Measurements from ENCODE around the gene ULBP1. TPM values are rescaled to one million over a fixed set of nuclear protein-coding genes. Genes with fewer than 3 reads are reported as not detected.
"Not testable (repeated sequence)": the region's sequence is repeated elsewhere in the genome, so short reads cannot be mapped to it uniquely, and the experiment has no call there.

Gene ULBP1
- total and polyA plus RNA-seq, 5 donors: 0.20 to 0.22 (median 0.20) TPM; not detected in 1

- no peak for DNase-seq
- no peak overlapping the region for H3K27ac ChIP-seq (ENCODE audit: low read length)
- H3K27me3 ChIP-seq (ENCODE audit: control insufficient read depth, insufficient read depth): no peaks in the 10 kb centered on the region
- ATAC-seq: no peak
- H3K4me1 ChIP-seq (ENCODE audit: control insufficient read depth, insufficient read depth, low read length): no peaks in the 10 kb centered on the region
- 73% methylated on average over 7 of the region's 7 CpGs for WGBS
- intact Hi-C loops (cut with DNase I): no loop called here
- H3K4me3 ChIP-seq (ENCODE audit: low read length): no peak overlapping the region
- H3K9me3 ChIP-seq (ENCODE audit: control insufficient read depth, low read length): no peaks in the 10 kb centered on the region
These were observed 43.3 kb downstream of the ULBP1 start for GRCh38 chr6:150006961-150007464.

DNA sequence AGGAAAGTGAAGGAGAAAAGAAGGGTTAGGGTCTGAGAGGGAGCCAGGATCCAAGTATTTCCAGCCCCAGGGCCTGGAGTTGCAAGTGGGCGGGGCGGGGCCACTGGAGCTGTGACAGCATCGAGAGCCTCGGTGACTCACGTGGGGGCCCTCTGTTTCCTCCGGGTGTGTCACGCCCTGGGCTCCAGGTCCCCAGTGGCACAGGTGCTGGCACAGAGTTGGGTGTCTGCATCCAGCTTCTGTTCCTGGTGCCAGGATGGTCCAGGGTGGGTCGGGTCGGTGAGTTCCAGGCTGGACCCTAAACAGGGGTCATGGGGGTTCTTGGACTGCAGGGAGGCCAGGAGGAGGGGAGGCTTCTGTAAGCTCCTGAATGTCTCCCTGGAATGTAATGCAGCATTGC lies 44.8 kb downstream of the ULBP1 start:
- no peaks in the 10 kb centered on the region for H3K9me3 ChIP-seq (ENCODE audit: control insufficient read depth, low read length)
- no peaks in the 10 kb centered on the region for H3K27me3 ChIP-seq (ENCODE audit: control insufficient read depth, insufficient read depth)
- DNase-seq (no peak), ATAC-seq (no peak)
- H3K4me1 ChIP-seq (ENCODE audit: control insufficient read depth, insufficient read depth, low read length): no peaks in the 10 kb centered on the region
- intact Hi-C loops (cut with DNase I): no loop called here
- H3K27ac ChIP-seq (ENCODE audit: low read length): no peak overlapping the region
- 39% methylated on average over 9 of the region's 9 CpGs for WGBS
- no peak overlapping the region for H3K4me3 ChIP-seq (ENCODE audit: low read length)

- ATAC-seq; intact Hi-C loops (cut with DNase I); H3K27me3 ChIP-seq (ENCODE audit: control insufficient read depth, insufficient read depth); H3K4me1 ChIP-seq (ENCODE audit: control insufficient read depth, insufficient read depth, low read length); H3K4me3 ChIP-seq (ENCODE audit: low read length); H3K9me3 ChIP-seq (ENCODE audit: control insufficient read depth, low read length); H3K27ac ChIP-seq (ENCODE audit: low read length); DNase-seq: not testable (repeated sequence)
- WGBS: 38% methylated on average over 8 of the region's 8 CpGs
These were observed 49.4 kb downstream of the ULBP1 start for GRCh38 chr6:150012846-150013784.

GRCh38 chr6:150013785-150014622 lies 50.3 kb downstream of the ULBP1 start:
- H3K27ac ChIP-seq (ENCODE audit: low read length); H3K4me3 ChIP-seq (ENCODE audit: low read length); ATAC-seq; H3K4me1 ChIP-seq (ENCODE audit: control insufficient read depth, insufficient read depth, low read length); H3K27me3 ChIP-seq (ENCODE audit: control insufficient read depth, insufficient read depth); intact Hi-C loops (cut with DNase I); H3K9me3 ChIP-seq (ENCODE audit: control insufficient read depth, low read length); DNase-seq: not testable (repeated sequence)
- WGBS: 20% methylated on average over 11 of the region's 24 CpGs

GRCh38 chr6:150014623-150015280 lies 51.0 kb downstream of the ULBP1 start:
- WGBS: 3% methylated on average over 46 of the region's 50 CpGs
- not testable (repeated sequence) for DNase-seq; H3K4me3 ChIP-seq (ENCODE audit: low read length); ATAC-seq; H3K27ac ChIP-seq (ENCODE audit: low read length); H3K27me3 ChIP-seq (ENCODE audit: control insufficient read depth, insufficient read depth); H3K9me3 ChIP-seq (ENCODE audit: control insufficient read depth, low read length); H3K4me1 ChIP-seq (ENCODE audit: control insufficient read depth, insufficient read depth, low read length)
- intact Hi-C loops (cut with DNase I): loop anchor here in 2 of 4 donors (5.0 kb wide), 2 partner anchors 77 to 82 kb away; no protein-coding TSS in a partner anchor

DNA sequence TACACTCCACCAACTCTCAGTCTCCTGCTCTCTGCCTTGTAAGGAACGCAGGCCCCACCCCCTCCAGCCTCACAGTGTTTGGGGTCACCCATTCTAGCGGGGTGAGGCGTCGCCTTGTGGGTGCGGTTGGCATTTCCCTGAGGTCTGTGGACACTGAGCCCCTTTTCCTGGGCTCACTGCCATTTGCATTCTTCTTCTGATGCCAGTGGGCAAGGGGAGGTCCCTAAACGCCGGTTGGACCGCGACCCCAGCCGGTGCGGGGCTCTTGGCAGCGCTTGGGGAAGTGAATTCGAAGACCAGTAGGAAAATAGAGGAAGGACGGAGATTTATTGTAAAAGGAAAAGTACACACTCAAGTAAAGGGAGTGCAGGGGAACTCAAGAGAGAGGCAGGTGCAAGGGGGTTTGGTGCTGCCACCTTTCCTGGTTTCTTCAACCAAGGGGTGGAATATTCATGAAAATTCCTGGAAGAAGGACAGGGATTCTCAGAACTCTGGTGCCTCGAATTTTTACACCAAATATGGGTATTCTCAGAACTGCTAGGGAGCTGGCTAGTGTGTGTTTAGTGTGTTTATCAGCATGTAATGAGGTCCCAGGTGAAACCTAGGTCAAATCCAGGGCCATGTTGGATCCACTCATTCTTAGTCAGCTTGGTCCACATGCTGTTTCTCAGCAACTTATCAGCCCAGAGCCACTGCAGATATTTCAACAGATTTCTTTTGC lies 51.7 kb downstream of the ULBP1 start:
- WGBS: 6% methylated on average over 15 of the region's 15 CpGs
- H3K27ac ChIP-seq (ENCODE audit: low read length); H3K4me1 ChIP-seq (ENCODE audit: control insufficient read depth, insufficient read depth, low read length); DNase-seq; H3K27me3 ChIP-seq (ENCODE audit: control insufficient read depth, insufficient read depth); H3K4me3 ChIP-seq (ENCODE audit: low read length); H3K9me3 ChIP-seq (ENCODE audit: control insufficient read depth, low read length): not testable (repeated sequence)
- ATAC-seq: peak in 1 of 2 donors; percentile 56
- intact Hi-C loops (cut with DNase I): loop anchor here (2.0 to 5.0 kb wide), 4 partner anchors 78 to 83 kb away; no protein-coding TSS in a partner anchor

GRCh38 chr6:150016324-150017185 lies 52.8 kb downstream of the ULBP1 start:
- Histone ChIP-seq H3K27me3 (ENCODE audit: control insufficient read depth, insufficient read depth) (no peaks in the 10 kb centered on the region), H3K9me3 (ENCODE audit: control insufficient read depth, low read length) (no peaks in the 10 kb centered on the region), H3K4me1 (ENCODE audit: control insufficient read depth, insufficient read depth, low read length) (no peaks in the 10 kb centered on the region), H3K27ac (ENCODE audit: low read length) (no peak overlapping the region), H3K4me3 (ENCODE audit: low read length) (no peak overlapping the region)
- intact Hi-C loops (cut with DNase I): loop anchor here (2.0 to 5.0 kb wide), 4 partner anchors 79 to 84 kb away; no protein-coding TSS in a partner anchor
- WGBS: 29% methylated on average over 6 of the region's 6 CpGs
- ATAC-seq (peak; percentile 68 to 71), DNase-seq (peak in 2 of 3 donors; percentile 51 to 78)

DNA sequence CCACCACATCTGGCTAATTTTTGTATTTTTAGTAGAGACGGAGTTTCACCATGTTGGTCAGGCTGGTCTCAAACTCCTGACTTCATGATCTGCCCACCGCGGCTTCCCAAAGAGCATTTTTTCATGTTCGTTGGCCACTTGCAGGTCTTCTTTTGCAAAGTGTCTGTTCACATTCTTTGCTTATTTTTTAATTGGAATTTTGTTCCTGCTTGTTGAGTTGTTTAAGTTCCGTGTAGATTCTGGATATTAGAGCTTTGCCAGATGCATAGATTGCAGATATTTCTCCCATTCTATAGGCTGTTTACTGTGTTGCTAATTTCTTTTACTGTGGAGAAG lies 53.4 kb downstream of the ULBP1 start:
- WGBS: 7% methylated on average over 5 of the region's 5 CpGs
- intact Hi-C loops (cut with DNase I): loop anchor here (2.0 to 5.0 kb wide), 4 partner anchors 80 to 85 kb away; no protein-coding TSS in a partner anchor
- H3K27ac ChIP-seq (ENCODE audit: low read length); H3K4me3 ChIP-seq (ENCODE audit: low read length); H3K9me3 ChIP-seq (ENCODE audit: control insufficient read depth, low read length); H3K4me1 ChIP-seq (ENCODE audit: control insufficient read depth, insufficient read depth, low read length); ATAC-seq; DNase-seq; H3K27me3 ChIP-seq (ENCODE audit: control insufficient read depth, insufficient read depth): not testable (repeated sequence)

DNA sequence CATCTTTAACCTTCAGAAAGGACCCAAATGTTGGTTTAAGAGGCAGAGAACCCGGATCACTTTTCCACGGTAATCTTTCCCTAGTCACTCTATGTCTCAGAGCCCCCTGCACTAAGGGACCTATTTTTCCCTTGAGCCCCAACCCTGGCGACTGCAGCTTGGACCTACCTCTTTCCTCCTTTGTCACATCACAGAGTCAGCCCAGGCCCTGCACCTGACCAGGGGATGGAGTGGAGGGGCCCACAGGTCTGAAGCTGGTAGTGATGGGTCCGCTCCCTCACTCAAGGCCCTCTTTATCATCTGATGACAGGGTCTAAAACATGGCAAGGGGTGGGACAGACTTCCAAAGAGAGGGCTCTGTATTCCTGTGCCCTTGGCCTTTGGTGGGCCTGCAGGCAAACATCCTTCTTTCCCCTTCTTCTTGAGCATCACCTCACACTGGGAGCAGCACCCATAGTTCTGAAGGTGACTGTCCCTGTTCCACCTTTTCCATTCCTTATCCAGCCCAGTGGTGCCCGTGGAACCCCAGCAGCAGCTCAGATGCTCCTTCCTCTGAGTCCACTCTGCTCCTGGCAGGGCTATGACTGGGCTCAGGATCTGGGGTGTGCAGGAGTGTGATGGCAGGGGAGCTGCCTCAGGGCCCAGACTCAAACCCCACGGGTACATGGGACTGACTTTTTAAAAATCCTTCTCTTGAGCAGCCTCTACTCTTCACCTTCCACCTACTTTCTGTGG lies 55.3 kb downstream of the ULBP1 start:
- intact Hi-C loops (cut with DNase I): loop anchor here in 2 of 4 donors (5.0 kb wide), 2 partner anchors 82 to 87 kb away; no protein-coding TSS in a partner anchor
- H3K27ac ChIP-seq (ENCODE audit: low read length): no peak overlapping the region

More for the DNA sequence above, 55.3 kb downstream of the ULBP1 start:
- Histone ChIP-seq H3K4me1 (ENCODE audit: control insufficient read depth, insufficient read depth, low read length) (no peaks in the 10 kb centered on the region), H3K27me3 (ENCODE audit: control insufficient read depth, insufficient read depth) (no peaks in the 10 kb centered on the region), H3K9me3 (ENCODE audit: control insufficient read depth, low read length) (no peaks in the 10 kb centered on the region), H3K4me3 (ENCODE audit: low read length) (no peak overlapping the region)
- DNase-seq (no peak), ATAC-seq (no peak)
- 52% methylated on average over 6 of the region's 6 CpGs for WGBS
